Activated CD4-positive, CD25-positive, alpha-beta regulatory T cell treated with anti-CD3 and anti-CD28 coated beads, Interleukin-2, amount 50 U/mL, for 24 hours (primary cell): ENCODE measurements around the gene NEU1.
"Not testable (repeated sequence)": the region's sequence is repeated elsewhere in the genome, so short reads cannot be mapped to it uniquely, and the experiment has no call there.

Source experiments
- ATAC-seq, 2 donors: fragments of 150-1000 bp; cut with Tn5 transposase; one replicate each; pipeline ENCODE4 v1.10.0; 2021; ENCODE audit warnings: mild to moderate bottlenecking in 1 of 2, moderate library complexity in 1 of 2

NEU1 gene

GRCh38 chr6:31862344-31863235 is at the start of gene NEU1:
Gene NEU1, minus strand, starts transcription at chr6:31862821. Its CDS starts 45 bp downstream, at chr6:31862776.
- ATAC-seq = peak; percentile 97 to 98

- no peak for ATAC-seq
These were observed 49.4 kb upstream of the NEU1 start for GRCh38 chr6:31911826-31912585.

- ATAC-seq = not testable (repeated sequence)
These were observed 46.7 kb upstream of the NEU1 start for GRCh38 chr6:31909298-31909697.

- ATAC-seq = peak; percentile 25 to 31
These were observed 46.2 kb upstream of the NEU1 start for GRCh38 chr6:31908791-31909190.

GRCh38 chr6:31908255-31908654 is 45.6 kb upstream of the NEU1 start:
- ATAC-seq = not testable (repeated sequence)

GRCh38 chr6:31907158-31907813 is 44.7 kb upstream of the NEU1 start:
- no peak for ATAC-seq

GRCh38 chr6:31906727-31907126 is 44.1 kb upstream of the NEU1 start:
- not testable (repeated sequence) for ATAC-seq

- no peak for ATAC-seq
These were observed 43.5 kb upstream of the NEU1 start for GRCh38 chr6:31906122-31906521.

- ATAC-seq = no peak
These were observed 42.4 kb upstream of the NEU1 start for GRCh38 chr6:31905041-31905440.

- ATAC-seq = no peak
These were observed 41.3 kb upstream of the NEU1 start for GRCh38 chr6:31903957-31904356.

- ATAC-seq = peak; percentile 64 to 69
These were observed 39.5 kb upstream of the NEU1 start, which contains the start of gene ZBTB12 for GRCh38 chr6:31901953-31902643. Gene ZBTB12, minus strand, starts transcription at chr6:31902086. Its CDS starts 781 bp downstream, at chr6:31901305.

- ATAC-seq = peak; percentile 10 to 16
These were observed 38.9 kb upstream of the NEU1 start for GRCh38 chr6:31901415-31901952.

- no peak for ATAC-seq
These were observed 38.3 kb upstream of the NEU1 start for GRCh38 chr6:31900917-31901414.

- ATAC-seq = no peak
These were observed 37.5 kb upstream of the NEU1 start for GRCh38 chr6:31899882-31900722.

GRCh38 chr6:31899215-31899614 is 36.6 kb upstream of the NEU1 start:
- no peak for ATAC-seq

- peak; percentile 18 to 34 for ATAC-seq
These were observed 35.9 kb upstream of the NEU1 start for GRCh38 chr6:31898383-31899011.

GRCh38 chr6:31897612-31898382 is 35.2 kb upstream of the NEU1 start, which contains the start of gene EHMT2:
Gene EHMT2, minus strand, starts transcription at chr6:31897698. Its CDS starts 21 bp downstream, at chr6:31897677.
- ATAC-seq = peak; percentile 69 to 71

GRCh38 chr6:31896856-31897611 is 34.4 kb upstream of the NEU1 start:
- peak in 1 of 2 donors; percentile 1 for ATAC-seq

- no peak for ATAC-seq
These were observed 33.9 kb upstream of the NEU1 start for GRCh38 chr6:31896493-31896855.
